Measurements from ENCODE around the gene C5orf46.

DNA sequence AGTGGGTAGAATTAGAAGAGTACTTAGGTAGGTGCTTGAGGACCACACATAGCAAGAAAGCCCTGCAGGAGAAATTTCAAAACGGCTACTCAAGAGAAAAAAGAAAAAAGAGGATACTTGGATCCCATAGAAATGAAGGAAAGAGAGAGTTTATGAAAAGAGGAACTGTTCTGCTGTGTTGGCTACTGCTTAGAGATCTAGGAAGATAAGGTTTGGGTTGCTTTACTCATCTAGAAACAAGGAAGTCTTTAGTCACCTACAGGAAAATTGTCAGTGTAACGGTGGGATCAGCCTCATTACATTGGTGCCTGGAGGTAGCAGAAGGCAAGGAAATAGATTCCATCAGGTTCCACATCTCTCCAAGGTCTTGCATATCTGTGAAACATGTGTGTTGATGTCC lies 14.8 kb upstream of the C5orf46 start:
- TF ChIP-seq, protein P1, sequence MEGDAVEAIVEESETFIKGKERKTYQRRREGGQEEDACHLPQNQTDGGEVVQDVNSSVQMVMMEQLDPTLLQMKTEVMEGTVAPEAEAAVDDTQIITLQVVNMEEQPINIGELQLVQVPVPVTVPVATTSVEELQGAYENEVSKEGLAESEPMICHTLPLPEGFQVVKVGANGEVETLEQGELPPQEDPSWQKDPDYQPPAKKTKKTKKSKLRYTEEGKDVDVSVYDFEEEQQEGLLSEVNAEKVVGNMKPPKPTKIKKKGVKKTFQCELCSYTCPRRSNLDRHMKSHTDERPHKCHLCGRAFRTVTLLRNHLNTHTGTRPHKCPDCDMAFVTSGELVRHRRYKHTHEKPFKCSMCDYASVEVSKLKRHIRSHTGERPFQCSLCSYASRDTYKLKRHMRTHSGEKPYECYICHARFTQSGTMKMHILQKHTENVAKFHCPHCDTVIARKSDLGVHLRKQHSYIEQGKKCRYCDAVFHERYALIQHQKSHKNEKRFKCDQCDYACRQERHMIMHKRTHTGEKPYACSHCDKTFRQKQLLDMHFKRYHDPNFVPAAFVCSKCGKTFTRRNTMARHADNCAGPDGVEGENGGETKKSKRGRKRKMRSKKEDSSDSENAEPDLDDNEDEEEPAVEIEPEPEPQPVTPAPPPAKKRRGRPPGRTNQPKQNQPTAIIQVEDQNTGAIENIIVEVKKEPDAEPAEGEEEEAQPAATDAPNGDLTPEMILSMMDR (IDR thresholded peaks at IDR 0.05; ENCODE audit: insufficient read depth, low read depth, low read length): no peak
- no peak for TF ChIP-seq EZH2 (IDR thresholded peaks at IDR 0.05; ENCODE audit: insufficient read depth, low read length)
